Naive thymus-derived CD8-positive, alpha-beta T cell (primary cell): ENCODE data around the gene NOP56. TPM values are rescaled to one million over a fixed set of nuclear protein-coding genes. Genes with fewer than 3 reads are reported as not detected.

Experiments
- ATAC-seq, 2 donors: fragments of 150-1000 bp; cut with Tn5 transposase in 1 of 2; sonication (Bioruptor Pico), chemical (Tn5 transposase) in 1 of 2; 1 replicate in 1 of 2; 2 replicates in 1 of 2; pipeline ENCODE4 v1.10.0; 2021; ENCODE audit warnings: mild to moderate bottlenecking in 2 of 2, moderate library complexity in 2 of 2
- POLR2A ChIA-PET: fragments of 350-600 bp; sonication (Branson Sonifier 250); formaldehyde crosslinking; loops from one replicate; lab custom pipeline; 2021; ENCODE audit warnings: antibody characterized with exemption; lab: Charles Lee
- DNase-seq, 10 donors: peaks; one replicate each; pipeline versions ENCODE4 v3.0.0 to v3.0.0-alpha.2; 2020 to 2022
- H3K27ac Mint-ChIP-seq, 10 donors: one replicate each; pipeline ENCODE4 v1.8.0; 2020 to 2022; ENCODE audit warnings: mild to moderate bottlenecking in 10 of 10, mixed read lengths in 10 of 10, moderate library complexity in 4 of 10, inconsistent platforms in 1 of 10
- H3K27me3 Mint-ChIP-seq, 5 donors: one replicate each; pipeline ENCODE4 v1.8.0; 2021 to 2022; ENCODE audit warnings: mixed read lengths in 5 of 5
- H3K36me3 Mint-ChIP-seq, 3 donors: one replicate each; pipeline ENCODE4 v1.8.0; 2020 to 2022; ENCODE audit warnings: mixed read lengths in 3 of 3, mild to moderate bottlenecking in 2 of 3, inconsistent platforms in 1 of 3
- H3K4me1 Mint-ChIP-seq, 4 donors: one replicate each; pipeline ENCODE4 v1.8.0; 2021 to 2022; ENCODE audit warnings: mixed read lengths in 4 of 4
- H3K4me3 Mint-ChIP-seq, 10 donors: one replicate each; pipeline ENCODE4 v1.8.0; 2020 to 2022; ENCODE audit warnings: mild to moderate bottlenecking in 10 of 10, mixed read lengths in 10 of 10, moderate library complexity in 6 of 10, inconsistent platforms in 1 of 10
- H3K9me3 Mint-ChIP-seq, 9 donors: one replicate each; pipeline ENCODE4 v1.8.0; 2020 to 2022; ENCODE audit warnings: mixed read lengths in 9 of 9, mild to moderate bottlenecking in 3 of 9, inconsistent platforms in 1 of 9, moderate library complexity in 1 of 9
- polyA plus RNA-seq, 3 donors: library from polyadenylated mRNA; unstranded; fragments of 300-500 nt; fragmentation: Illumina TruSeq; gene quantifications; one replicate each; pipeline ENCODE4 v1.2.3, GENCODE V29; 2021
- total RNA-seq, 8 experiments: library from RNA in 2 of 8; stranded (reverse) in 2 of 8; gene quantifications; one replicate each; pipeline ENCODE4 v1.2.3 and lab custom pipeline; 2021 to 2026

Gene NOP56
- total and polyA plus RNA-seq, 5 experiments from 2014 or later, result 72.3 to 279 (median 115) TPM

GRCh38 chr20:2697768-2698167 lies 45.3 kb downstream of the NOP56 start:
- no peak overlapping the region for H3K4me3 Mint-ChIP-seq
- H3K4me1 Mint-ChIP-seq, result peaks cover 0 to 4% (median 0%) of the 10 kb centered on the region in 4 donors
- H3K36me3 Mint-ChIP-seq, result no peaks in the 10 kb centered on the region
- DNase-seq (no peak), ATAC-seq (no peak)
- no peak overlapping the region for H3K27ac Mint-ChIP-seq
- H3K9me3 Mint-ChIP-seq, result no peaks in the 10 kb centered on the region
- H3K27me3 Mint-ChIP-seq, result peaks cover 2 to 37% (median 19%) of the 10 kb centered on the region in 5 donors
- POLR2A ChIA-PET, result interaction anchor here (0.9 kb wide), 1 partner anchor 10 kb away, joined by 3 read pairs; no protein-coding TSS in a partner anchor

DNA sequence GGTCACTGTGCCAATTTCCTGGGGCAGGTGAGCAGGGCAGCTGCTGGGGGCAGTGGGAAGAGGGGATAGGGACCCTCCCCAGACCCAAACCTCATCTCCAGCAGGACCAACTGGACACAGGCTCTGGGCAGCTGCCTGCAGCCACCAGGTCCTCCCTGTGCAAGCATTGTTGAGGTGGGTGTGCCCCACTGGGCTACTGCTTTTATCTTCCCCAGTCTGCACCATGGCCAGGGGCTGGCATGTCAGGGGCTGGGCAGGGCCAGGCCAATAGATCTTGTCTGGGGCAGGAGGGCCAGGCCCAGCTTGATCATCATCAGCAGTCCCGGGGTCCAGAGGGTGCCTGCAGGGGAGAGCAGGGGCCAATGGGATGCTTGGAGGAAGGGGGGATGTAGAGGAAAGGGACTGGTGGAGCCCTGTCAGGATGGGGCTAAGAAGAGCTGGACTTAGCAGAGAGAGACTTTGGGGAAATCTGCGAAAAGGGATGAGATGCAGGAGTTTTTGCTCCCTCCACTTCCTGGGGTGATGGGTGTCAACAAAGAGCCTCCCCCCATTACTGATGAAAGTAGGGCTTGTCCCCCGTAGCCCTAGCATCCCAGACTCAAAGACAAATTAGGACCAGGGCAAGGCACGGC lies 45.9 kb downstream of the NOP56 start:
- Mint-ChIP-seq H3K27me3 (peaks cover 2 to 37% (median 19%) of the 10 kb centered on the region in 5 donors), H3K4me1 (peaks cover 0 to 4% (median 0%) of the 10 kb centered on the region in 4 donors), H3K36me3 (no peaks in the 10 kb centered on the region), H3K4me3 (no peak overlapping the region), H3K27ac (peak overlapping the region in 1 of 10 donors; percentile 34), H3K9me3 (no peaks in the 10 kb centered on the region)
- ATAC-seq (no peak), DNase-seq (no peak)
- POLR2A ChIA-PET, result interaction anchor here (0.9 kb wide), 1 partner anchor 10 kb away, joined by 3 read pairs; no protein-coding TSS in a partner anchor

DNA sequence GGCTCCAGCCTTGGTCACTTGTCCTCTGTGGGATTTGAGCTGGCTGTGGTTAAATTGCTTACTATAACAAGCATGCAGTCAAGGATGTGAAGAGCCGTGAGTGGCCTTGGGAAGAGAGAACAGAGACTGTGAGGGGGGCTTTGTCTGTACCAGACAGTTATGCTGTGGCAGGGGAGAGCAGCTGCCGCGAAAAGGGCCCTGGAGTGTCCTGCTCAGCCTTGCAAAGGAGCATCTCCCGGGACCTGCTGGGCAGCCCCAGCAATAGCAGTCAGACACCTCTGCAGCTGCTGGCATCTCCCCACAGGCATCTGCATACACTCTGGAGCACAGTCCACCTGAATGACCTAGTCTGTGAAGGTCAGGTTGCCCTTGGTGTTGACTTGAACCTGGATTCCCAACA lies 46.5 kb downstream of the NOP56 start:
- Mint-ChIP-seq H3K4me3 (no peak overlapping the region), H3K36me3 (no peaks in the 10 kb centered on the region), H3K27me3 (peaks cover 2 to 36% (median 19%) of the 10 kb centered on the region in 5 donors), H3K9me3 (no peaks in the 10 kb centered on the region), H3K4me1 (peaks cover 0 to 4% (median 0%) of the 10 kb centered on the region in 4 donors), H3K27ac (peak overlapping the region in 2 of 10 donors; percentile 31 to 34)
- ATAC-seq (no peak), DNase-seq (no peak)
- POLR2A ChIA-PET, result no interaction called here

DNA sequence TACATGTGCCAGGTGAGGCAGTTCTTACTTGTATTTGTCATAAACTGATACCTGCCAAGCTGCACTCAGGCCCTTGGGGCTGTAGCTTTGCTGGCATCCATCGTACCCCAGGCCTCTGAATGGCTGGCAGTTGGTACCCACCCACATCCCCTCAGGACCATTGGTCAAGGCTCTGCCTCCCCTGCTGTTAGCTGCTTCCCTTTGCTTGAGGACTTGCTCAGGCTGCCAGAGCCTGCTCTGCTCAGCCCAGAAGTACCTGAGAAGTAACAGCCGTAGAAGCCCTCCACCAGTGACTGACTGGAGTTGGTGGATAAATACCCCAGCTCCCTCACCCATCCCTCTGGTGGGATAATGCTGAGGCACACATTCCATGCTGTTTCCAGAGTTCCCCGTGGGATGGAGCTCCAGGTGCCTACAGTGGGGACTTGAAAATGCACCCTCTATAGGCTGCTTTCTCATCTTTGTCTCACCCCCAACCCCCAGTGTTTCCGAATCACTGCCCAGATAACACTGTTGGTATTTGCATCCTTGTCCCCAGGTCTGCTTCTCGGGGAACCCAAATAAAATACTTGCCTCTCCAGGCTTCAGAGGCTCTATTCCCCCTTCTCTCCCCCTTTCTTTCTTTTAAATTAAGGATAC lies 47.5 kb downstream of the NOP56 start:
- Mint-ChIP-seq H3K27me3 (peaks cover 2 to 27% (median 16%) of the 10 kb centered on the region in 5 donors), H3K4me1 (peaks cover 0 to 4% (median 0%) of the 10 kb centered on the region in 4 donors), H3K4me3 (no peak overlapping the region), H3K36me3 (no peaks in the 10 kb centered on the region), H3K9me3 (no peaks in the 10 kb centered on the region), H3K27ac (no peak overlapping the region)
- ATAC-seq, result no peak
- DNase-seq, result no peak
- POLR2A ChIA-PET, result interaction anchor here (0.6 kb wide), 1 partner anchor 30 kb away, joined by 4 read pairs; no protein-coding TSS in a partner anchor

- H3K4me1 Mint-ChIP-seq, result peaks cover 0 to 1% (median 0%) of the 10 kb centered on the region in 4 donors
- H3K36me3 Mint-ChIP-seq, result no peaks in the 10 kb centered on the region
These were observed 48.6 kb downstream of the NOP56 start for GRCh38 chr20:2700913-2701620.

DNA sequence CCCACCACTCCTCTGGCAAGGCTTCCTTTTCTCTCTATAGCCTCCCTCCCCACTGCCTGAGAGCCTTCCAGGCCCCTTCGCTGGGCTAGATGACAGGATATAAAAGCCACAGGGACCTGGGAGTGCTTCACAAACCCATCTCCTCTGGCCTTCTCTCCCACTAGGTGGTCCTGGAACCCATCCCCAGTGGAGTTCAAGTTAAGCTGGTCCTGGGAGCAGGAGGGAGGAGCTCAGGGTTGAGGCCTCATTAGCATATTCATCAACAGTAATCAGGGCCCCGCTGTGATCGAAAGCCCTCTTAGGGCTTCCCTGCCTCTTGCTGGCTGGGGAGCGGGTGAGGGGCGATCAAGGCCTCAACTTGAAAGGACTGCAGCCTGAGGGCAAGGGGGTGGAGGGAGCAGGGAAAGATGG lies 49.2 kb downstream of the NOP56 start:
- Mint-ChIP-seq H3K4me1 (peaks cover 0 to 1% (median 0%) of the 10 kb centered on the region in 4 donors), H3K27ac (no peak overlapping the region), H3K9me3 (no peaks in the 10 kb centered on the region), H3K27me3 (peaks cover 0 to 13% (median 9%) of the 10 kb centered on the region in 5 donors), H3K36me3 (no peaks in the 10 kb centered on the region), H3K4me3 (no peak overlapping the region)
- no peak for DNase-seq
- POLR2A ChIA-PET, result no interaction called here
- ATAC-seq, result no peak

More at GRCh38 chr20:2700913-2701620, 48.6 kb downstream of the NOP56 start:
- Mint-ChIP-seq H3K4me3 (no peak overlapping the region), H3K27me3 (peaks cover under 1 to 16% (median 9%) of the 10 kb centered on the region in 5 donors), H3K9me3 (no peaks in the 10 kb centered on the region), H3K27ac (peak overlapping the region in 1 of 10 donors; percentile 57)
- POLR2A ChIA-PET, result no interaction called here
- no peak for ATAC-seq
- no peak for DNase-seq

DNA sequence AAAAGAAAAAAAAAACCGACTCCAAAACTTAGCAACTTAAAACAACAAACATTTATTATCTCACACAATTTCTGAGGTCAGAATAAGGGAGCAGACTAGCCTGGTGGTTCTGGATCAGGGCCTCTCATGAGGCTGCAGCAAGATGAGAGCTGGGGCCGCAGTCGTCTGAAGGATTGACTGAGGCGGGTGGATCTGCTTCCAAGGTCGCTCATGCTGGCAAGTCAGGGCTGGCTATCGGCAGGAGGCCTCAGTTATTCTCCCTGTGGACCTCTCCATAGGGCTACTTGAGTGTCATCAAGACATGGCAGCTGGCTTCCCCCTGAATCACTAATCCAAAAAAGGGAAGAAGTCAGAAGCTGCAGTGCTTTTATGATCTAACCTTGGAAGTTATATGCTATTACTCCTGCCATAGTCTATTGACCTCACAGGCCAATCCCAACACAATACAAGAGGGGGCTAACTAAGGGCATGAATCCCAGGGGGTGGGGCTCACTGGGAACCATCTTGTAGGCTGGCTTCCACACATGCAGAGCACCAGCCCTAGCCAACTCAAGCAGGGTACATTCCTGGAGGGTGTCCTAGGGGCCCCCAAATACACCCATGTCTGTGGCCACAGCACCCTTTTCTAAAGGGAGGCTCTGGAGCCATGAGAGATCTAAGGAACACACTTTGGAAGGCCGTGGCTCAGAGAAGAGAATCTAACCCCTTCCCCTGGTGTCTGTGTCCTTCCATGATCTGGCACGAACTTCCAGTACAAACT lies 51.5 kb downstream of the NOP56 start:
- no peaks in the 10 kb centered on the region for H3K9me3 Mint-ChIP-seq
- ATAC-seq (no peak), DNase-seq (no peak)
- peaks cover 0 to 18% (median 8%) of the 10 kb centered on the region in 5 donors for H3K27me3 Mint-ChIP-seq
- H3K27ac Mint-ChIP-seq, result no peak overlapping the region
- H3K4me1 Mint-ChIP-seq, result peaks cover 0 to 3% (median 0%) of the 10 kb centered on the region in 4 donors
- H3K36me3 Mint-ChIP-seq, result no peaks in the 10 kb centered on the region
- no peak overlapping the region for H3K4me3 Mint-ChIP-seq
- POLR2A ChIA-PET, result no interaction called here

DNA sequence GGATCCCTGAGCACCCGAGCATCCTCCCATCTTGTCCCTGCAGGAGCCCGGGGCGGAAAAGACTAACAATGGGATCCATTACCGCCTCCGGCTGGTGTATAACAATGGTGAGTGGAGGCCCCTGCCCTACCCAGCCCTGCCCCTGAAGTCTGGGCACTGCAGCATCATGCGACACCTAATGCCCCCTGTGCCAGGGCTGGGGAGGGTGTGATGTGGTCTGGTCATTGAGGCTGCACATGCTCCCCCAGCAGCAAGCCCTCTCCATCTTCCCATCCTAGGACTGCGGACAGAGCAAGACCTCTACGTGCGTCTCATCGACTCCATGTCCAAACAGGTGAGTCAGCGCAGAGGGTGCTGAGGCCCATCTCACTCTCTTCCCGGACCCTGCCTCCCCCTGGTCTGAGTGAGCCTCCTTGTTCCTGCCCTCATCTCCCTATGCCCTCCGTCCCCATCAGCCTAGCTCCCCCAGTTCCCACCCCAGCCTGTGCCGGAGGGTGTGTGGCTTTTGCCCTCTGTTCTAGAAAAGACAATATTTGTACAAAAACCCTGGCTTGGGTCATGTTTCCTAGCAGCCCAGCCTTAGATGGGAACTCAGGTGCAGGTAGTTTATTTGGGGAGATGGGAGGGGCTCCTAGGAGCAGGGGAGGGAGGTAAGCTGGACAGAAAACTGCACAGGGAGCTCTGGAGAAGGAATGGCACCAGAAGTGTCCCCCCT lies 53.7 kb downstream of the NOP56 start:
- H3K4me3 Mint-ChIP-seq, result peak overlapping the region in 1 of 10 donors; percentile 29
- H3K27ac Mint-ChIP-seq, result no peak overlapping the region
- peaks cover 0 to 18% (median 11%) of the 10 kb centered on the region in 5 donors for H3K27me3 Mint-ChIP-seq
- H3K36me3 Mint-ChIP-seq, result no peaks in the 10 kb centered on the region
- peaks cover 0 to 3% (median 0%) of the 10 kb centered on the region in 4 donors for H3K4me1 Mint-ChIP-seq
- DNase-seq, result no peak
- POLR2A ChIA-PET, result no interaction called here
- ATAC-seq, result no peak
- H3K9me3 Mint-ChIP-seq, result no peaks in the 10 kb centered on the region

GRCh38 chr20:2706688-2707352 lies 54.4 kb downstream of the NOP56 start:
- Mint-ChIP-seq H3K36me3 (no peaks in the 10 kb centered on the region), H3K4me1 (peaks cover 0 to 2% (median 0%) of the 10 kb centered on the region in 4 donors), H3K9me3 (no peaks in the 10 kb centered on the region), H3K27me3 (peaks cover 0 to 18% (median 9%) of the 10 kb centered on the region in 5 donors), H3K4me3 (peak overlapping the region in 1 of 10 donors; percentile 19), H3K27ac (peak overlapping the region in 2 of 10 donors; percentile 84 to 91)
- ATAC-seq (no peak), DNase-seq (no peak)
- POLR2A ChIA-PET, result no interaction called here

- Mint-ChIP-seq H3K4me3 (no peak overlapping the region), H3K36me3 (no peaks in the 10 kb centered on the region), H3K27ac (peak overlapping the region in 2 of 10 donors; percentile 84 to 91), H3K9me3 (no peaks in the 10 kb centered on the region), H3K4me1 (peaks cover 0 to 2% (median 0%) of the 10 kb centered on the region in 4 donors), H3K27me3 (peaks cover 0 to 18% (median 7%) of the 10 kb centered on the region in 5 donors)
- DNase-seq (no peak), ATAC-seq (no peak)
- POLR2A ChIA-PET, result interaction anchor here (1.7 kb wide), 1 partner anchor 22 kb away, joined by 3 read pairs; no protein-coding TSS in a partner anchor
These were observed 55.1 kb downstream of the NOP56 start for GRCh38 chr20:2707353-2708072.
